B cell (primary cell): Measurements from ENCODE around the gene CCDC87.

Experiments used
- CTCF ChIP-seq: fragments of 200-600 bp; IDR thresholded peaks from one replicate; pipeline ENCODE4 v1.8.0; 2022; ENCODE audit warnings: antibody characterized with exemption, mild to moderate bottlenecking
- EZH2 ChIP-seq: IDR thresholded peaks from 2 replicates; pipeline ENCODE4 v1.6.1; 2012; ENCODE audit warnings: borderline replicate concordance, low read depth, mild to moderate bottlenecking, moderate library complexity, low read length; ENCODE audit not compliant: insufficient read depth, poor library complexity, severe bottlenecking

GRCh38 chr11:66637557-66638176 lies 44.8 kb upstream of the CCDC87 start:
- TF ChIP-seq CTCF (no peak), EZH2 (no peak)
